Kidney (tissue), 14 donors: ENCODE results near the gene DUSP9. TPM values are rescaled to one million over a fixed set of nuclear protein-coding genes. Genes with fewer than 3 reads are reported as not detected.
"Not testable (repeated sequence)": the region's sequence is repeated elsewhere in the genome, so short reads cannot be mapped to it uniquely, and the experiment has no call there.

Source experiments
- DNase-seq, 5 donors: peaks; one replicate each; pipeline ENCODE4 v3.0.0-alpha.2; 2013 to 2020
- FAIRE-seq: peaks from 2 replicates; lab custom pipeline; 2012; peaks lifted over from hg19 to GRCh38; lab: Jason Lieb, UNC
- H3K27ac ChIP-seq, 2 donors: one replicate each; pipeline ENCODE4 v1.7.0; 2013; ENCODE audit warnings: low read depth in 2 of 2, low read length in 2 of 2, inconsistent platforms in 1 of 2
- H3K27me3 ChIP-seq: one replicate; pipeline ENCODE4 v1.7.1; 2013; ENCODE audit warnings: low read length, inconsistent platforms; ENCODE audit not compliant: control insufficient read depth, insufficient read depth
- H3K36me3 ChIP-seq, 3 donors: one replicate each; pipeline versions ENCODE4 v1.7.0 to v1.7.1; 2013; ENCODE audit warnings: low read length in 3 of 3, control low read depth in 1 of 3, inconsistent platforms in 1 of 3; ENCODE audit not compliant: insufficient read depth in 3 of 3, control insufficient read depth in 2 of 3
- H3K4me1 ChIP-seq, 3 donors: one replicate each; pipeline versions ENCODE4 v1.7.0 to v1.7.1; 2013; ENCODE audit warnings: low read length in 3 of 3, inconsistent platforms in 1 of 3, low read depth in 1 of 3; ENCODE audit not compliant: control insufficient read depth in 2 of 3, insufficient read depth in 2 of 3
- H3K4me3 ChIP-seq, 3 donors: one replicate each; pipeline versions ENCODE4 v1.7.0 to v1.8.1; 2013; ENCODE audit warnings: low read length in 3 of 3, control low read depth in 1 of 3, inconsistent platforms in 1 of 3
- H3K9ac ChIP-seq, 3 donors: one replicate each; pipeline versions ENCODE4 v1.7.0 to v1.7.1; 2013; ENCODE audit warnings: low read length in 3 of 3, control low read depth in 1 of 3, inconsistent platforms in 1 of 3
- H3K9me3 ChIP-seq, 3 donors: one replicate each; pipeline versions ENCODE4 v1.7.0 to v1.7.1; 2013; ENCODE audit warnings: low read length in 3 of 3, control low read depth in 1 of 3, inconsistent platforms in 1 of 3; ENCODE audit not compliant: control insufficient read depth in 2 of 3, insufficient read depth in 1 of 3
- CTCF ChIP-seq: IDR thresholded peaks from 3 replicates; pipeline ENCODE4 v1.5.1; 2012; ENCODE audit warnings: mild to moderate bottlenecking, moderate library complexity, borderline replicate concordance; ENCODE audit not compliant: insufficient read depth; ENCODE audit errors: extremely low read depth
- intact Hi-C: fragments of 100-400 bp; cut with DNase I; formaldehyde crosslinking; loops from one replicate; pipeline ENCODE4 v1.11.1; 2022
- polyA plus RNA-seq: library from polyadenylated mRNA; stranded (reverse); fragments of 350-450 nt; fragmentation: Illumina TruSeq; extraction: RNeasy Lipid Tissue Mini Kit (QIAGEN cat#74804); gene quantifications from one replicate; pipeline ENCODE4 v1.2.3, GENCODE V29; 2014; ENCODE audit warnings: low read depth, low replicate concordance; ENCODE audit not compliant: insufficient read depth
- total RNA-seq: library from RNA; stranded (reverse); fragmentation: NEBNext Ultra II Directional; extraction: Animal tissue kit (Norgen Biotek cat#: 25700); gene quantifications from one replicate; pipeline ENCODE4 v1.2.1, GENCODE V29; 2021
- donor health status: control.
- donor health status: control.
- donor health status: control.
- donor health status: control.
- donor health status: control.
- donor health status: DM: yes; HTN: yes; CAD: no.
- donor health status: Normal renal cell carcinoma (clear cell type).

Gene DUSP9
- total and polyA plus RNA-seq, 2 donors from 2014 or later: 4.7 to 81.4 TPM

- Histone ChIP-seq H3K4me3 (no peak overlapping the region), H3K9ac (no peak overlapping the region), H3K4me1 (no peaks in the 10 kb centered on the region), H3K36me3 (no peaks in the 10 kb centered on the region), H3K27ac (no peak overlapping the region), H3K27me3 (no peaks in the 10 kb centered on the region), H3K9me3 (no peaks in the 10 kb centered on the region)
- intact Hi-C loops: no loop called here
- peak in 1 of 5 donors; percentile 49 for DNase-seq
- FAIRE-seq: no peak
- TF ChIP-seq CTCF: no peak
These were observed 34.2 kb downstream of the DUSP9 start for GRCh38 chrX:153681175-153681574.

GRCh38 chrX:153683486-153683885, 36.5 kb downstream of the DUSP9 start:
- peak in 2 of 5 donors; percentile 15 to 28 for DNase-seq
- H3K4me1 ChIP-seq, intact Hi-C loops, H3K9ac ChIP-seq, H3K27ac ChIP-seq, H3K4me3 ChIP-seq, H3K36me3 ChIP-seq, H3K9me3 ChIP-seq, FAIRE-seq, H3K27me3 ChIP-seq: not testable (repeated sequence)

- Histone ChIP-seq H3K27me3 (no peaks in the 10 kb centered on the region), H3K4me3 (no peak overlapping the region), H3K9ac (no peak overlapping the region), H3K9me3 (no peaks in the 10 kb centered on the region), H3K27ac (no peak overlapping the region), H3K36me3 (no peaks in the 10 kb centered on the region), H3K4me1 (peaks cover 0 to under 1% (median 0%) of the 10 kb centered on the region in 3 donors)
- intact Hi-C loops: no loop called here
- no peak for FAIRE-seq
- TF ChIP-seq CTCF: no peak
- DNase-seq: peak in 2 of 5 donors; percentile 49 to 66
These were observed 37.6 kb downstream of the DUSP9 start for GRCh38 chrX:153684467-153685155.

GRCh38 chrX:153685156-153685536, 38.1 kb downstream of the DUSP9 start:
- intact Hi-C loops: no loop called here
- DNase-seq: peak in 2 of 5 donors; percentile 57 to 62
- Histone ChIP-seq H3K9ac (no peak overlapping the region), H3K27me3 (no peaks in the 10 kb centered on the region), H3K36me3 (no peaks in the 10 kb centered on the region), H3K4me1 (peaks cover 0 to 4% (median 0%) of the 10 kb centered on the region in 3 donors), H3K9me3 (no peaks in the 10 kb centered on the region), H3K27ac (no peak overlapping the region), H3K4me3 (no peak overlapping the region)
- no peak for TF ChIP-seq CTCF
- no peak for FAIRE-seq
